SK-N-SH treated with all-trans-retinoic acid at 6 μM for 48 hours (cell line): ENCODE results near the gene RBM28.
"Not testable (repeated sequence)": the region's sequence is repeated elsewhere in the genome, so short reads cannot be mapped to it uniquely, and the experiment has no call there.

Source experiments
- ATAC-seq: fragments of 200-7000 bp; cut with Tn5 transposase; 3 replicates; pipeline ENCODE4 v1.9.1; 2020; ENCODE audit warnings: mild to moderate bottlenecking, moderate library complexity
- ARNTL ChIP-seq: fragments of 450-650 bp; formaldehyde crosslinking; IDR thresholded peaks from 2 replicates; pipeline ENCODE4 v1.5.0; 2020; ENCODE audit warnings: low read depth, mild to moderate bottlenecking, moderate library complexity, borderline replicate concordance
- BACH2 ChIP-seq: fragments of 250-450 bp; sonication (Bioruptor Pico); IDR thresholded peaks from 2 replicates; pipeline ENCODE4 v1.9.0; 2021; ENCODE audit warnings: mild to moderate bottlenecking, borderline replicate concordance
- CREB5 ChIP-seq: fragments of 250-450 bp; sonication (Bioruptor Pico); IDR thresholded peaks from 2 replicates; pipeline ENCODE4 v1.5.1; 2020; ENCODE audit warnings: low read depth, mild to moderate bottlenecking, moderate library complexity
- CSDC2 ChIP-seq: fragments of 250-450 bp; sonication (Bioruptor Pico); IDR thresholded peaks from 2 replicates; pipeline ENCODE4 v1.5.0; 2020; ENCODE audit warnings: mild to moderate bottlenecking, moderate library complexity
- CSRNP3 ChIP-seq: fragments of 250-450 bp; sonication (Bioruptor Pico); IDR thresholded peaks from 2 replicates; pipeline ENCODE4 v1.5.1; 2021; ENCODE audit warnings: mild to moderate bottlenecking, moderate library complexity
- ESRRG ChIP-seq: fragments of 250-450 bp; sonication (Bioruptor Pico); IDR thresholded peaks from 2 replicates; pipeline ENCODE4 v1.6.1; 2021; ENCODE audit warnings: mild to moderate bottlenecking
- GLIS3 ChIP-seq: fragments of 250-450 bp; sonication (Bioruptor Pico); IDR thresholded peaks from 2 replicates; pipeline ENCODE4 v1.5.0; 2020; ENCODE audit warnings: mild to moderate bottlenecking, moderate library complexity
- OSR1 ChIP-seq: fragments of 250-450 bp; sonication (Bioruptor Pico); IDR thresholded peaks from 2 replicates; pipeline ENCODE4 v1.8.0; 2022; ENCODE audit warnings: moderate library complexity, mild to moderate bottlenecking, inconsistent platforms
- PATZ1 ChIP-seq: fragments of 250-450 bp; sonication (Bioruptor Pico); IDR thresholded peaks from 2 replicates; pipeline ENCODE4 v1.8.0; 2020; ENCODE audit warnings: mild to moderate bottlenecking, moderate library complexity, borderline replicate concordance
- PPARA ChIP-seq: fragments of 250-450 bp; sonication (Bioruptor Pico); IDR thresholded peaks from 2 replicates; pipeline ENCODE4 v1.5.0; 2020; ENCODE audit warnings: mild to moderate bottlenecking, borderline replicate concordance
- RARB ChIP-seq: fragments of 250-450 bp; sonication (Bioruptor Pico); IDR thresholded peaks from 2 replicates; pipeline ENCODE4 v1.8.0; 2021; ENCODE audit warnings: mild to moderate bottlenecking, moderate library complexity
- SNAI2 ChIP-seq: fragments of 250-450 bp; sonication (Bioruptor Pico); IDR thresholded peaks from 2 replicates; pipeline ENCODE4 v1.5.0; 2020; ENCODE audit warnings: mild to moderate bottlenecking, moderate library complexity
- TCF4 ChIP-seq: fragments of 250-450 bp; sonication (Bioruptor Pico); IDR thresholded peaks from 2 replicates; pipeline ENCODE4 v1.8.0; 2021; ENCODE audit warnings: mild to moderate bottlenecking, moderate library complexity, borderline replicate concordance
- TOX ChIP-seq: fragments of 250-450 bp; sonication (Bioruptor Pico); IDR thresholded peaks from 2 replicates; pipeline ENCODE4 v1.8.0; 2021; ENCODE audit warnings: mild to moderate bottlenecking, moderate library complexity, borderline replicate concordance
- TSHZ2 ChIP-seq: fragments of 250-450 bp; sonication (Bioruptor Pico); IDR thresholded peaks from 2 replicates; pipeline ENCODE4 v1.5.0; 2020; ENCODE audit warnings: mild to moderate bottlenecking, moderate library complexity
- ZC3H10 ChIP-seq: fragments of 250-450 bp; sonication (Bioruptor Pico); IDR thresholded peaks from 2 replicates; pipeline ENCODE4 v1.5.1; 2021; ENCODE audit warnings: mild to moderate bottlenecking, moderate library complexity
- ZFP3 ChIP-seq: fragments of 250-450 bp; sonication (Bioruptor Pico); IDR thresholded peaks from 2 replicates; pipeline ENCODE4 v1.5.0; 2020; ENCODE audit warnings: mild to moderate bottlenecking, moderate library complexity
- ZFP30 ChIP-seq: fragments of 450-650 bp; formaldehyde crosslinking; IDR thresholded peaks from 2 replicates; pipeline ENCODE4 v1.5.0; 2022; ENCODE audit warnings: mild to moderate bottlenecking, moderate library complexity
- ZNF565 ChIP-seq: fragments of 450-650 bp; formaldehyde crosslinking; conservative IDR thresholded peaks from 2 replicates; pipeline ENCODE4 v1.5.0; 2020; ENCODE audit warnings: low read depth, mild to moderate bottlenecking, moderate library complexity
- ZNF70 ChIP-seq: fragments of 450-650 bp; formaldehyde crosslinking; IDR thresholded peaks from 2 replicates; pipeline ENCODE4 v1.5.0; 2020; ENCODE audit warnings: mild to moderate bottlenecking, moderate library complexity
- ZNF8 ChIP-seq: fragments of 450-650 bp; formaldehyde crosslinking; IDR thresholded peaks from 2 replicates; pipeline ENCODE4 v1.5.0; 2020; ENCODE audit warnings: mild to moderate bottlenecking, moderate library complexity

The RBM28 gene

GRCh38 chr7:128281605-128282380, 61.9 kb downstream of the RBM28 start:
- no peak for ATAC-seq
- TF ChIP-seq TCF4 (no peak), ESRRG (CRISPR knock-in tag) (no peak), RARB (CRISPR knock-in tag) (no peak), PATZ1 (CRISPR knock-in tag) (no peak)

- ATAC-seq, result not testable (repeated sequence)
These were observed 63.3 kb downstream of the RBM28 start for GRCh38 chr7:128280451-128280850.

- ATAC-seq, result no peak
- TF ChIP-seq ZFP3 (no peak), ZNF70 (CRISPR knock-in tag) (no peak), GLIS3 (CRISPR knock-in tag) (no peak), ZC3H10 (CRISPR knock-in tag) (no peak), TOX (CRISPR knock-in tag) (no peak), CSRNP3 (CRISPR knock-in tag) (no peak), TCF4 (no peak)
These were observed 64.5 kb downstream of the RBM28 start for GRCh38 chr7:128279124-128279713.

- TF ChIP-seq ZNF8, result peak; percentile 93
- TF ChIP-seq TCF4, result no peak
- no peak for ATAC-seq
These were observed 65.3 kb downstream of the RBM28 start for GRCh38 chr7:128278366-128278765.

- ATAC-seq, result no peak
- no peak for TF ChIP-seq PATZ1 (CRISPR knock-in tag)
- no peak for TF ChIP-seq TOX (CRISPR knock-in tag)
- no peak for TF ChIP-seq SNAI2
- TF ChIP-seq CSRNP3 (CRISPR knock-in tag), result no peak
- no peak for TF ChIP-seq BACH2 (CRISPR knock-in tag)
- TF ChIP-seq OSR1, result no peak
- no peak for TF ChIP-seq PPARA (CRISPR knock-in tag)
- no peak for TF ChIP-seq ZFP30
- no peak for TF ChIP-seq ESRRG (CRISPR knock-in tag)
- no peak for TF ChIP-seq ZNF70 (CRISPR knock-in tag)
- TF ChIP-seq CSDC2 (CRISPR knock-in tag), result no peak
- no peak for TF ChIP-seq TSHZ2 (CRISPR knock-in tag)
- no peak for TF ChIP-seq ZC3H10 (CRISPR knock-in tag)
- TF ChIP-seq CREB5 (CRISPR knock-in tag), result no peak
- no peak for TF ChIP-seq ZNF565 (CRISPR knock-in tag)
- TF ChIP-seq ARNTL (CRISPR knock-in tag), result no peak
These were observed 68.0 kb downstream of the RBM28 start for GRCh38 chr7:128275681-128276080.
